DND-41 (cell line): ENCODE data around the gene GTSE1.

Source experiments
- ATAC-seq: fragments of 200-7000 bp; cut with Tn5 transposase; 3 replicates; pipeline ENCODE4 v1.9.1; 2021; ENCODE audit warnings: low read depth; ENCODE audit not compliant: insufficient read depth
- DNase-seq: peaks from one replicate; pipeline ENCODE4 v3.0.0-alpha.2; 2020
- H2AFZ ChIP-seq: 2 replicates; pipeline ENCODE4 v1.6.0; 2012; ENCODE audit warnings: low read depth, low read length
- H3K27ac ChIP-seq: 2 replicates; pipeline ENCODE4 v1.5.1; 2012; ENCODE audit warnings: low read length, inconsistent platforms
- H3K27me3 ChIP-seq: fragments of 200-600 bp; sonication (generic); 2 replicates; pipeline ENCODE4 v1.6.0; 2012; ENCODE audit warnings: low read length, mild to moderate bottlenecking, inconsistent platforms; ENCODE audit not compliant: insufficient read depth, poor library complexity
- H3K36me3 ChIP-seq: 2 replicates; pipeline ENCODE4 v1.5.1; 2012; ENCODE audit warnings: low read length, inconsistent platforms; ENCODE audit not compliant: insufficient read depth
- H3K4me1 ChIP-seq: 2 replicates; pipeline ENCODE4 v1.5.1; 2012; ENCODE audit warnings: mild to moderate bottlenecking, low read length; ENCODE audit not compliant: insufficient read depth
- H3K4me2 ChIP-seq: 2 replicates; pipeline ENCODE4 v1.6.0; 2012; ENCODE audit warnings: mild to moderate bottlenecking, moderate library complexity, low read length, inconsistent platforms; ENCODE audit not compliant: insufficient read depth
- H3K4me3 ChIP-seq, 2 experiments: fragments of 200-600 bp in 1 of 2; shearing (Covaris generic) in 1 of 2; 2 replicates each; pipeline ENCODE4 v1.5.1; 2012 to 2016; ENCODE audit warnings: inconsistent platforms in 2 of 2, low read length in 2 of 2, mild to moderate bottlenecking in 2 of 2, low read depth in 1 of 2, moderate library complexity in 1 of 2
- H3K79me2 ChIP-seq: 2 replicates; pipeline ENCODE4 v1.6.0; 2012; ENCODE audit warnings: low read length, inconsistent platforms; ENCODE audit not compliant: insufficient read depth
- H3K9ac ChIP-seq: 2 replicates; pipeline ENCODE4 v1.6.0; 2012; ENCODE audit warnings: low read depth, mild to moderate bottlenecking, inconsistent platforms, low read length, moderate library complexity
- H3K9me3 ChIP-seq: 2 replicates; pipeline ENCODE4 v1.5.1; 2012; ENCODE audit warnings: low read length, moderate library complexity, mild to moderate bottlenecking, inconsistent platforms; ENCODE audit not compliant: insufficient read depth, severe bottlenecking
- H4K20me1 ChIP-seq: 2 replicates; pipeline ENCODE4 v1.6.0; 2012; ENCODE audit warnings: low read length; ENCODE audit not compliant: insufficient read depth
- CTCF ChIP-seq: IDR thresholded peaks from 2 replicates; pipeline ENCODE4 v1.5.1; 2012; ENCODE audit warnings: borderline replicate concordance, low read length, moderate library complexity, mild to moderate bottlenecking; ENCODE audit not compliant: poor library complexity, severe bottlenecking; ENCODE audit errors: extremely low read depth
- EZH2 ChIP-seq: IDR thresholded peaks from 3 replicates; pipeline ENCODE4 v1.6.1; 2012; ENCODE audit warnings: borderline replicate concordance, low read depth, mild to moderate bottlenecking, moderate library complexity, low read length, inconsistent platforms; ENCODE audit not compliant: severe bottlenecking

GTSE1 gene

GRCh38 chr22:46372686-46373085 lies 76.0 kb downstream of the GTSE1 start:
- H2AFZ ChIP-seq = no peak overlapping the region
- TF ChIP-seq CTCF = no peak
- no peak for TF ChIP-seq EZH2
- H3K4me1 ChIP-seq = peaks cover 4% of the 10 kb centered on the region; the same call in 1 of the 2 replicates
- no peaks in the 10 kb centered on the region for H3K9me3 ChIP-seq
- H3K27me3 ChIP-seq = no peaks in the 10 kb centered on the region
- H3K4me2 ChIP-seq = no peak overlapping the region
- H3K27ac ChIP-seq = no peak overlapping the region
- H4K20me1 ChIP-seq = peaks cover 9% of the 10 kb centered on the region
- H3K79me2 ChIP-seq = no peaks in the 10 kb centered on the region
- H3K9ac ChIP-seq = no peak overlapping the region
- DNase-seq = no peak
- no peak for ATAC-seq
- no peak overlapping the region for H3K4me3 ChIP-seq
- no peaks in the 10 kb centered on the region for H3K36me3 ChIP-seq

- Histone ChIP-seq H4K20me1 (peaks cover 4% of the 10 kb centered on the region), H2AFZ (no peak overlapping the region), H3K9me3 (no peaks in the 10 kb centered on the region), H3K27me3 (no peaks in the 10 kb centered on the region), H3K79me2 (no peaks in the 10 kb centered on the region), H3K9ac (no peak overlapping the region), H3K4me3 (no peak overlapping the region), H3K4me2 (no peak overlapping the region), H3K4me1 (peaks cover 4% of the 10 kb centered on the region; the same call in 1 of the 2 replicates), H3K27ac (no peak overlapping the region), H3K36me3 (no peaks in the 10 kb centered on the region)
- TF ChIP-seq CTCF (no peak), EZH2 (no peak)
- DNase-seq (no peak), ATAC-seq (no peak)
Measured at GRCh38 chr22:46373159-46373558, 76.5 kb downstream of the GTSE1 start.

GRCh38 chr22:46373921-46374662 lies 77.4 kb downstream of the GTSE1 start:
- Histone ChIP-seq H3K27me3 (no peaks in the 10 kb centered on the region), H3K9ac (no peak overlapping the region), H2AFZ (no peak overlapping the region), H3K27ac (no peak overlapping the region), H4K20me1 (no peaks in the 10 kb centered on the region; the same call in 1 of the 2 replicates), H3K4me3 (no peak overlapping the region), H3K9me3 (no peaks in the 10 kb centered on the region), H3K4me2 (no peak overlapping the region), H3K79me2 (no peaks in the 10 kb centered on the region), H3K4me1 (peaks cover 4% of the 10 kb centered on the region; the same call in 1 of the 2 replicates), H3K36me3 (no peaks in the 10 kb centered on the region)
- peak; percentile 83 for ATAC-seq
- peak; percentile 56 for DNase-seq
- no peak for TF ChIP-seq CTCF
- TF ChIP-seq EZH2 = no peak
